Right atrium auricular region (tissue), 2 donors: Measurements from ENCODE around the gene SAFB2. TPM values are rescaled to one million over a fixed set of nuclear protein-coding genes. Genes with fewer than 3 reads are reported as not detected.

ENCODE experiments used
- DNase-seq: peaks from one replicate; pipeline ENCODE4 v3.0.0-alpha.2; 2019; ENCODE audit warnings: low spot score
- H3K27ac ChIP-seq, 2 donors: fragments of 200-600 bp; sonication (generic); 1 replicate in 1 of 2; 2 replicates in 1 of 2; pipeline ENCODE4 v1.5.1; 2016 to 2019
- H3K27me3 ChIP-seq, 2 donors: fragments of 200-600 bp; sonication (generic); one replicate each; pipeline versions ENCODE4 v1.5.1 to v1.6.0; 2017 to 2019
- H3K36me3 ChIP-seq: fragments of 200-600 bp; sonication (generic); one replicate; pipeline ENCODE4 v1.5.1; 2016
- H3K4me1 ChIP-seq, 2 donors: fragments of 200-600 bp; sonication (generic); one replicate each; pipeline versions ENCODE4 v1.5.1 to v1.6.0; 2017 to 2019
- H3K4me3 ChIP-seq, 2 donors: fragments of 200-600 bp; sonication (generic); 1 replicate in 1 of 2; 2 replicates in 1 of 2; pipeline ENCODE4 v1.5.1; 2017 to 2019; ENCODE audit warnings: mild to moderate bottlenecking in 1 of 2, moderate library complexity in 1 of 2
- H3K9me3 ChIP-seq, 2 donors: fragments of 200-600 bp; sonication (generic); one replicate each; pipeline ENCODE4 v1.5.1; 2019
- total RNA-seq, 2 donors: library from RNA; depleted of rRNA; stranded (reverse); fragments of >200 nt; gene quantifications; one replicate each; pipeline ENCODE4 v1.1.0, GENCODE V29; 2016
- TF ChIP-seq, protein P1 (sequence below), 2 donors: fragments of 200-600 bp; sonication (generic); IDR thresholded peaks; one replicate each; pipeline ENCODE4 v1.5.1; 2019; ENCODE audit warnings: antibody characterized with exemption in 2 of 2

Gene SAFB2
- total RNA-seq, 2 donors from 2014 or later, result 16.1 to 26.6 TPM

DNA sequence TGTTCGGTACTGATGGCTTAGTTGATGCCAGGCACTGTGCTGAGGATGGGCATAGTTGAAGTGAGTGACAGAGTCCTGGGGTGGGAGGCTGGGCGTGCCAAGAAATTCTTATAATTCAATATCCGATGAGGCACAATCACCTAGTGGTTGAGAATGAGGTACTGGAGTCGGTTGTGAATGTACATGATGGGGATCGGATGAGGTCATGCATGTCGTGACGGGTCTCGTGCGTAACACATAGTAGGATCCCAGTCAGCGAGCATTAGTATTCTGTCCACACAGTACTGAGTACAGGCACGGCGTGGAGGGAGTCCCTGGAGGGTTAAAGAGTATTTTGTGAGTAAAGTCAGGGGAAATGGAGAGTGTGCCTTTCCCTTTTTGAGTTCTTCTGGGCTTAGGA lies 3.1 kb upstream of the SAFB2 start:
- Histone ChIP-seq H3K27ac (no peak overlapping the region), H3K27me3 (no peaks in the 10 kb centered on the region), H3K4me3 (no peak overlapping the region), H3K36me3 (peaks cover 60% of the 10 kb centered on the region), H3K9me3 (no peaks in the 10 kb centered on the region), H3K4me1 (peaks cover 0 to 75% of the 10 kb centered on the region in 2 donors)
- TF ChIP-seq, protein P1, sequence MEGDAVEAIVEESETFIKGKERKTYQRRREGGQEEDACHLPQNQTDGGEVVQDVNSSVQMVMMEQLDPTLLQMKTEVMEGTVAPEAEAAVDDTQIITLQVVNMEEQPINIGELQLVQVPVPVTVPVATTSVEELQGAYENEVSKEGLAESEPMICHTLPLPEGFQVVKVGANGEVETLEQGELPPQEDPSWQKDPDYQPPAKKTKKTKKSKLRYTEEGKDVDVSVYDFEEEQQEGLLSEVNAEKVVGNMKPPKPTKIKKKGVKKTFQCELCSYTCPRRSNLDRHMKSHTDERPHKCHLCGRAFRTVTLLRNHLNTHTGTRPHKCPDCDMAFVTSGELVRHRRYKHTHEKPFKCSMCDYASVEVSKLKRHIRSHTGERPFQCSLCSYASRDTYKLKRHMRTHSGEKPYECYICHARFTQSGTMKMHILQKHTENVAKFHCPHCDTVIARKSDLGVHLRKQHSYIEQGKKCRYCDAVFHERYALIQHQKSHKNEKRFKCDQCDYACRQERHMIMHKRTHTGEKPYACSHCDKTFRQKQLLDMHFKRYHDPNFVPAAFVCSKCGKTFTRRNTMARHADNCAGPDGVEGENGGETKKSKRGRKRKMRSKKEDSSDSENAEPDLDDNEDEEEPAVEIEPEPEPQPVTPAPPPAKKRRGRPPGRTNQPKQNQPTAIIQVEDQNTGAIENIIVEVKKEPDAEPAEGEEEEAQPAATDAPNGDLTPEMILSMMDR (IDR thresholded peaks at IDR 0.05), result no peak
- no peak for DNase-seq

DNA sequence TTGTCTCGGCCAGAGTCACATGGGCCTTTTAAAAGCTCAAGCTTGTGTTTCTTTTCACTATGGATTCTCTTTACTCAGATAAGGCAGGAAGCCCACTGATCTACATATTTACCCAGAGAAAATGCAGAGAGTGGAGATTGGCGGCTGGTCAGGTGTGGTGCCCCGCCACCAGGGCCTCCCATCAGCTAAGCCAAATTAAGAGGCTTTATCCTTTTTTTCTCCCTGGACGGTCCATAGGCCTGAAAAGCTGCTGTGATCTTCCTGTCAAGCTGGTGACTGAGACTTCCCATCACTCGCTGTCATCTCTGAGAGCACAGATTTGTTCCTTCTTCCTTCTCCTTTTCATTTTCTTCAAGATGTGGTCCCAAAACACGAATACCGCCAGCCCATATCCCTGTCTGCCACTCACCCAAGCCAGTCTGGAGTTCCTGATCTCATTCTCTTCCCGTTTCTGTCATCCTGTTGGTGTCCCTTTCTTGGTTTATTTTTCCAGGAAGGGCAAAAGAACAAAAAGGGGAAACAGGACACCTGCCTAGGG lies 2.2 kb upstream of the SAFB2 start:
- H3K4me1 ChIP-seq, result peaks cover 0 to 75% of the 10 kb centered on the region in 2 donors
- peak overlapping the region; percentile 98 to 99 for H3K4me3 ChIP-seq
- no peaks in the 10 kb centered on the region for H3K9me3 ChIP-seq
- DNase-seq, result no peak
- TF ChIP-seq, protein P1 (IDR thresholded peaks at IDR 0.05), result no peak
- peak overlapping the region; percentile 97 to 98 for H3K27ac ChIP-seq
- peaks cover 59% of the 10 kb centered on the region for H3K36me3 ChIP-seq
- H3K27me3 ChIP-seq, result no peaks in the 10 kb centered on the region

DNA sequence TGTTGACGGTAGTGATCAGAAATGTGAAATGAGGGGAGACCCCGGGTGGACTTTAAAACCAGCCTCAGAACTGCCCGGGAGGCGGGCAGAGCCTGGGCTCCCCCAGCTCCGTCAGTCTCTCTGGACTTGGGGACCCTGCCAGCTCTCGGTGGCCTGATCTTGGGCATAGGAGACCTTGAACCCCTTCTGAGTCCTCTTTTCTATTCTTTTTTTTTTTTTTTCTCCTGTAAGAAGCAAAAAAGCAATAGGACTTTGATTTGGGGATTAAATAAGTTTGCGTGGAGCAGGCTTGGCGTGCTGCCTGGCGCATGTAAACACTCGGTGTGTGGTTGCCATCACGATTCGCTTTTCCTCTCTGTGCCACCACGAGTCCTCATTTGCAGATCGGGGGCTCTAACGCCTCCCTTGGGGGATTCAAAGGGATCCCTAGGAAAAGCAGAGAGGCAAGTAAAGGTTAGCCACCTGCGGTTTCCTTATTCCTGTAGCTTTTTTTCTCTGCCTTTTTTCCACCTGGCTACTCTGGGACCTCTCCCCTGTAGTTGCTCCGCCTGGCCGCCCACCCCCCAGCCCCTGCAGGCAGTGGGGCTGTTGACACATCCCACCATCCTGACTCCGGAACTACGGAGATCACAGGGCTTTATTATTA lies 1.6 kb upstream of the SAFB2 start:
- DNase-seq, result no peak
- peaks cover 52% of the 10 kb centered on the region for H3K36me3 ChIP-seq
- TF ChIP-seq, protein P1 (IDR thresholded peaks at IDR 0.05), result no peak

DNA sequence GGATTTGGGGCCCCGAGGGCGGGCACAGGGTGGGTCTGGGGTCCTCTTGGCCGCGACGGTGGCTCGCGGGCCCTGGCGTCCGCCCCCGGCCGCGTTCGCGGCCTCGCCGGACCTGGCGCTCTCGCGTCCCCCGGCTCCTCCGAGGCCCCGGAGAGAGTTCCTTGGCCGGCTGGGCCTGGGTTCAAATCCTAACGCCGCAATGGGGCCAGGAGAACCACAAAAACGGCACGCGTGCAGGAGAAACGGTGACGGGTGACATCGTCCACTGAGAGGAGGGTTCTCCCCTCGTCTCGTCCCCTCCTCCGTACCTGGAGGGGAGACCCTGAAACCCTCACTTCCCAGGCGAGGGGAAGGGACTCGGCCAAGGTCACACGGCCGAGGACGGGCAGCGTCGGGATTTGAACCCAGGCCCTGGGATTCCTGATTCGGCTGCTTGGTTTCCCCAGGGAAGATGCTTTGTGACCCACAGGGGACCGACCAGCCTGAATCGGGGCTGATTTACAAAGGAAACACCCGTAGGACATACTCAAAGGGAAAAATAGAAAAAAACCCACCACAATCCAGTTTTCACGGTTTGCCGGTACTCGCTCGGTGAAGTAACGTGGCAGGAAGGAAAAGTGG lies 931 bp upstream of the SAFB2 start:
- peaks cover 50% of the 10 kb centered on the region for H3K36me3 ChIP-seq
- DNase-seq, result no peak
- H3K4me3 ChIP-seq, result peak overlapping the region; percentile 98 to 99
- TF ChIP-seq, protein P1 (IDR thresholded peaks at IDR 0.05), result no peak
- H3K27me3 ChIP-seq, result no peaks in the 10 kb centered on the region
- no peaks in the 10 kb centered on the region for H3K9me3 ChIP-seq
- peak overlapping the region; percentile 97 to 98 for H3K27ac ChIP-seq
- H3K4me1 ChIP-seq, result peaks cover 0 to 75% of the 10 kb centered on the region in 2 donors

More for the DNA sequence above, 1.6 kb upstream of the SAFB2 start:
- Histone ChIP-seq H3K27me3 (no peaks in the 10 kb centered on the region), H3K27ac (peak overlapping the region; percentile 97 to 98), H3K4me1 (peaks cover 0 to 75% of the 10 kb centered on the region in 2 donors), H3K4me3 (peak overlapping the region; percentile 98 to 99), H3K9me3 (no peaks in the 10 kb centered on the region)

DNA sequence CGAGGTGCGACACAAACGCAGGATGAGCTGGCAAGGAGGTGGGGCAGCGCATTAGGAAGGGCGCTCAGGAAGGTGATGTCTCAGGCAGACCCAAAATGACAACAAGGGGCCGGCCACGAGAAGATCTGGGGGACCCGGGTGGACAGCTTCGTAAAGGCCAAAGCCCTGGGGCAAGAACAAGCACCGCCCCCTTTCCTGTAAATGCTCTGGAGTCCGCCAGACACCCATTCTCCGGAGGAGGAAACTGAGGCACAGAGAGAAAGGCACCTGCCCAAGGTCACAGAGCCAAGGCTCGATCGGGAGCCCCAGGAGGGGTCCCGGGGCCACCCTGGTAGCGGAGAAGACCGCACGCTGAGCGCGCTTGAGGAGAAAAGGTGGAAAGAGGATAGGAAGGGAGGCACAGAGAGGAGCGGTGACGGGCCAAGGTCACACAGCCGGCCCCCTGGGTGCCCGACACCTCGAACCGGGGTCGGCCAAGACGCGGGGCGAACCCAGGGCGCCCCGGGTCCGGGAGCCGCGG lies 571 bp downstream of the SAFB2 start:
- peak overlapping the region; percentile 97 to 98 for H3K27ac ChIP-seq
- DNase-seq, result no peak
- H3K9me3 ChIP-seq, result no peaks in the 10 kb centered on the region
- H3K36me3 ChIP-seq, result peaks cover 46% of the 10 kb centered on the region
- H3K4me1 ChIP-seq, result peaks cover 0 to 64% of the 10 kb centered on the region in 2 donors
- H3K27me3 ChIP-seq, result no peaks in the 10 kb centered on the region
- TF ChIP-seq, protein P1 (IDR thresholded peaks at IDR 0.05), result no peak
- H3K4me3 ChIP-seq, result peak overlapping the region; percentile 98
